ENCODE data around the gene SCYGR2.

- TF ChIP-seq, protein P1, sequence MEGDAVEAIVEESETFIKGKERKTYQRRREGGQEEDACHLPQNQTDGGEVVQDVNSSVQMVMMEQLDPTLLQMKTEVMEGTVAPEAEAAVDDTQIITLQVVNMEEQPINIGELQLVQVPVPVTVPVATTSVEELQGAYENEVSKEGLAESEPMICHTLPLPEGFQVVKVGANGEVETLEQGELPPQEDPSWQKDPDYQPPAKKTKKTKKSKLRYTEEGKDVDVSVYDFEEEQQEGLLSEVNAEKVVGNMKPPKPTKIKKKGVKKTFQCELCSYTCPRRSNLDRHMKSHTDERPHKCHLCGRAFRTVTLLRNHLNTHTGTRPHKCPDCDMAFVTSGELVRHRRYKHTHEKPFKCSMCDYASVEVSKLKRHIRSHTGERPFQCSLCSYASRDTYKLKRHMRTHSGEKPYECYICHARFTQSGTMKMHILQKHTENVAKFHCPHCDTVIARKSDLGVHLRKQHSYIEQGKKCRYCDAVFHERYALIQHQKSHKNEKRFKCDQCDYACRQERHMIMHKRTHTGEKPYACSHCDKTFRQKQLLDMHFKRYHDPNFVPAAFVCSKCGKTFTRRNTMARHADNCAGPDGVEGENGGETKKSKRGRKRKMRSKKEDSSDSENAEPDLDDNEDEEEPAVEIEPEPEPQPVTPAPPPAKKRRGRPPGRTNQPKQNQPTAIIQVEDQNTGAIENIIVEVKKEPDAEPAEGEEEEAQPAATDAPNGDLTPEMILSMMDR (IDR thresholded peaks at IDR 0.05) = no peak
- TF ChIP-seq EZH2 (IDR thresholded peaks at IDR 0.05) = no peak
- TF ChIP-seq EZH2phosphoT487 (IDR thresholded peaks at IDR 0.05) = no peak
Observed at GRCh38 chr2:227602358-227602757, 3.7 kb downstream of the SCYGR2 start.
